HG03558 (cell line): Measurements from ENCODE around the gene SORD.
"Not testable (repeated sequence)": the region's sequence is repeated elsewhere in the genome, so short reads cannot be mapped to it uniquely, and the experiment has no call there.

Source experiments
- ATAC-seq: cut with Tn5 transposase; IDR thresholded peaks from one replicate; pipeline ENCODE4 v1.9.1; 2021; ENCODE audit warnings: moderate number of reproducible peaks; ENCODE audit not compliant: unreplicated experiment; ENCODE audit errors: extremely low read depth

SORD gene

GRCh38 chr15:45023659-45024225, 747 bp downstream of the SORD start:
- ATAC-seq = no peak

GRCh38 chr15:45024649-45025048, 1.7 kb downstream of the SORD start:
- ATAC-seq = not testable (repeated sequence)

GRCh38 chr15:45025627-45026026, 2.6 kb downstream of the SORD start:
- ATAC-seq = not testable (repeated sequence)

GRCh38 chr15:45026651-45027190, 3.7 kb downstream of the SORD start:
- no peak for ATAC-seq

- ATAC-seq = no peak
Measured at GRCh38 chr15:45027220-45027619, 4.2 kb downstream of the SORD start.

GRCh38 chr15:45030743-45031142, 7.7 kb downstream of the SORD start:
- ATAC-seq = no peak

- not testable (repeated sequence) for ATAC-seq
Measured at GRCh38 chr15:45031522-45032028, 8.6 kb downstream of the SORD start.

GRCh38 chr15:45032501-45032900, 9.5 kb downstream of the SORD start:
- not testable (repeated sequence) for ATAC-seq

- ATAC-seq = not testable (repeated sequence)
Measured at GRCh38 chr15:45034087-45034486, 11.1 kb downstream of the SORD start.

- ATAC-seq = not testable (repeated sequence)
Measured at GRCh38 chr15:45034600-45035375, 11.8 kb downstream of the SORD start.

- not testable (repeated sequence) for ATAC-seq
Measured at GRCh38 chr15:45036812-45037781, 14.1 kb downstream of the SORD start.

- ATAC-seq = no peak
Measured at GRCh38 chr15:45037936-45038335, 14.9 kb downstream of the SORD start.

GRCh38 chr15:45040396-45040795, 17.4 kb downstream of the SORD start:
- ATAC-seq = not testable (repeated sequence)

- not testable (repeated sequence) for ATAC-seq
Measured at GRCh38 chr15:45041538-45041937, 18.5 kb downstream of the SORD start.

- not testable (repeated sequence) for ATAC-seq
Measured at GRCh38 chr15:45042859-45043258, 19.9 kb downstream of the SORD start.

GRCh38 chr15:45044270-45044669, 21.3 kb downstream of the SORD start:
- ATAC-seq = not testable (repeated sequence)

GRCh38 chr15:45048449-45048793, 25.4 kb downstream of the SORD start:
- ATAC-seq = not testable (repeated sequence)

GRCh38 chr15:45048794-45049631, 26.0 kb downstream of the SORD start:
- no peak for ATAC-seq

GRCh38 chr15:45050587-45050986, 27.6 kb downstream of the SORD start:
- no peak for ATAC-seq
